Measurements from ENCODE around the gene PRSS16. TPM values are rescaled to one million over a fixed set of nuclear protein-coding genes. Genes with fewer than 3 reads are reported as not detected.
"Not testable (repeated sequence)": the region's sequence is repeated elsewhere in the genome, so short reads cannot be mapped to it uniquely, and the experiment has no call there.

PRSS16 gene
- total and polyA plus RNA-seq, 7 donors, result 0.08 TPM; not detected in 6

GRCh38 chr6:27209196-27209595 lies 38.3 kb upstream of the PRSS16 start:
- no peaks in the 10 kb centered on the region for H3K9me3 ChIP-seq
- intact Hi-C loops (cut with DNase I), result no loop called here
- no peak overlapping the region for H3K27ac ChIP-seq
- 72 to 79% (median 72%) methylated on average over 2 of the region's 2 CpGs for WGBS, 3 donors
- no peaks in the 10 kb centered on the region for H3K4me1 ChIP-seq
- peaks cover 11 to 58% (median 18%) of the 10 kb centered on the region in 3 donors for H3K27me3 ChIP-seq (ENCODE audit: insufficient read depth in 3 of 3, low read length in 2 of 3)
- ATAC-seq (no peak), DNase-seq (no peak)
- H3K36me3 ChIP-seq (ENCODE audit: insufficient read depth in 1 of 2, low read depth in 1 of 2), result no peaks in the 10 kb centered on the region
- TF ChIP-seq CTCF (IDR thresholded peaks at IDR 0.05), result no peak
- H3K4me3 ChIP-seq, result no peak overlapping the region

GRCh38 chr6:27209659-27210269 lies 37.7 kb upstream of the PRSS16 start:
- ATAC-seq, result no peak
- 72 to 77% (median 76%) methylated on average over 18 of the region's 18 CpGs for WGBS, 3 donors
- intact Hi-C loops (cut with DNase I), result no loop called here
- no peak overlapping the region for H3K4me3 ChIP-seq
- DNase-seq, result no peak
- no peaks in the 10 kb centered on the region for H3K9me3 ChIP-seq
- TF ChIP-seq CTCF (IDR thresholded peaks at IDR 0.05), result no peak
- no peaks in the 10 kb centered on the region for H3K4me1 ChIP-seq
- peaks cover 6 to 59% (median 18%) of the 10 kb centered on the region in 3 donors for H3K27me3 ChIP-seq (ENCODE audit: insufficient read depth in 3 of 3, low read length in 2 of 3)
- H3K27ac ChIP-seq, result no peak overlapping the region
- no peaks in the 10 kb centered on the region for H3K36me3 ChIP-seq (ENCODE audit: insufficient read depth in 1 of 2, low read depth in 1 of 2)

- 82 to 89% (median 85%) methylated on average over 15 of the region's 15 CpGs for WGBS, 3 donors
- ATAC-seq; H3K4me3 ChIP-seq; H3K27ac ChIP-seq; intact Hi-C loops (cut with DNase I); H3K9me3 ChIP-seq; H3K4me1 ChIP-seq; H3K36me3 ChIP-seq (ENCODE audit: insufficient read depth in 1 of 2, low read depth in 1 of 2); DNase-seq: not testable (repeated sequence)
- H3K27me3 ChIP-seq (ENCODE audit: insufficient read depth in 3 of 3, low read length in 2 of 3), result peaks cover 0 to 37% (median 11%) of the 10 kb centered on the region in 3 donors
Measured at GRCh38 chr6:27213091-27213517, 34.4 kb upstream of the PRSS16 start.

GRCh38 chr6:27213544-27214125 lies 33.9 kb upstream of the PRSS16 start:
- no peak for TF ChIP-seq CTCF (IDR thresholded peaks at IDR 0.05)
- peaks cover 0 to 37% (median 10%) of the 10 kb centered on the region in 3 donors for H3K27me3 ChIP-seq (ENCODE audit: insufficient read depth in 3 of 3, low read length in 2 of 3)
- H3K4me1 ChIP-seq, result no peaks in the 10 kb centered on the region
- intact Hi-C loops (cut with DNase I), result no loop called here
- no peaks in the 10 kb centered on the region for H3K36me3 ChIP-seq (ENCODE audit: insufficient read depth in 1 of 2, low read depth in 1 of 2)
- DNase-seq, result no peak
- H3K9me3 ChIP-seq, result no peaks in the 10 kb centered on the region
- WGBS, 3 donors, result 29 to 44% (median 34%) methylated on average over 29 of the region's 29 CpGs
- no peak overlapping the region for H3K27ac ChIP-seq
- no peak overlapping the region for H3K4me3 ChIP-seq
- no peak for ATAC-seq

DNA sequence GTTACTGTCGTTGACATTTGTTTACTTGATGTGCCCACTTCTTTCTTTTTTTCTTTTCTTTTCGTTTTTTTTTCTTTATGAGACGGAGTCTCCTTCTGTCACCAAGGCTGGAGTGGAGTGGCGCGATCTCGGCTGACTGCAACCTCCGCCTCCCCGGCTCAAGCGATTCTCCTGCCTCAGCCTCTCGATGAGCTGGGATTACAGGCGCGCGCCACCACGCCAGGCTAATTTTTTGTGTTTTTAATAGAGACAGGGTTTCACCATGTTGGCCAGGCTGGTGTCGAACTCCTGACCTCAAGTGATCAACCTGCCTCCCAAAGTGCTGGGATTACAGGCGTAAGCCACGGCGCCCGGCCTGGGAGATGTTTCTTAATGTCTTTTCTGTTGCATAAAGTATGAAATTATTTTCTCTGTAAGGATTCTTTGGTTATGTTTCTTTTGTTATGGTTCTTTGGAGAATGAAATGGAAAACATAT lies 33.3 kb upstream of the PRSS16 start:
- DNase-seq (no peak), ATAC-seq (no peak)
- Histone ChIP-seq H3K4me1 (no peaks in the 10 kb centered on the region), H3K9me3 (no peaks in the 10 kb centered on the region), H3K4me3 (no peak overlapping the region), H3K27ac (no peak overlapping the region), H3K36me3 (ENCODE audit: insufficient read depth in 1 of 2, low read depth in 1 of 2) (no peaks in the 10 kb centered on the region), H3K27me3 (ENCODE audit: insufficient read depth in 3 of 3, low read length in 2 of 3) (peaks cover 0 to 37% (median 10%) of the 10 kb centered on the region in 3 donors)
- 27 to 41% (median 29%) methylated on average over 19 of the region's 19 CpGs for WGBS, 3 donors
- intact Hi-C loops (cut with DNase I), result no loop called here
- TF ChIP-seq CTCF (IDR thresholded peaks at IDR 0.05), result no peak
